HepG2 (cell line): ENCODE data around the gene NACC2. TPM values are rescaled to one million over a fixed set of nuclear protein-coding genes. Genes with fewer than 3 reads are reported as not detected.

Source experiments
- ARID4A ChIP-seq: sonication (generic); formaldehyde crosslinking; IDR thresholded peaks from 2 replicates; pipeline ENCODE4 v1.5.0; 2020; ENCODE audit warnings: mild to moderate bottlenecking, missing genetic modification reagents, borderline replicate concordance
- GTF2F1 ChIP-seq: fragments of 150-350 bp; IDR thresholded peaks from 2 replicates; pipeline ENCODE4 v1.6.1; 2014; ENCODE audit warnings: low read length
- RORA ChIP-seq: sonication (generic); formaldehyde crosslinking; IDR thresholded peaks from 2 replicates; pipeline ENCODE4 v1.5.0; 2020; ENCODE audit warnings: mild to moderate bottlenecking, missing genetic modification reagents, moderate library complexity
- TFAP4 ChIP-seq: sonication (generic); IDR thresholded peaks from 2 replicates; pipeline ENCODE4 v1.6.1; 2016; ENCODE audit warnings: low read depth, borderline replicate concordance
- YEATS4 ChIP-seq: sonication (generic); formaldehyde crosslinking; IDR thresholded peaks from 2 replicates; pipeline ENCODE4 v1.4.0; 2020; ENCODE audit warnings: missing genetic modification reagents, borderline replicate concordance
- ZBTB40 ChIP-seq, 2 experiments: fragments of 450-650 bp in 1 of 2; sonication (generic) in 1 of 2; formaldehyde crosslinking in 1 of 2; IDR thresholded peaks; 2 replicates each; pipeline versions ENCODE4 v1.6.1 to v1.8.0; 2016 to 2022; ENCODE audit warnings: antibody characterized with exemption in 1 of 2, mild to moderate bottlenecking in 1 of 2, missing genetic modification reagents in 1 of 2
- ZNF329 ChIP-seq: sonication (generic); formaldehyde crosslinking; IDR thresholded peaks from 2 replicates; pipeline ENCODE4 v1.9.0; 2021; ENCODE audit warnings: low read depth, mild to moderate bottlenecking, missing genetic modification reagents
- polyA plus RNA-seq, 8 experiments: library from polyadenylated mRNA; depleted of rRNA in 3 of 8; stranded (reverse) in 7 of 8; unstranded in 1 of 8; fragments of >200 nt; fragmentation: Illumina TruSeq in 4 of 8; extraction: Trizol in 4 of 8; gene quantifications; 2 replicates each; pipeline versions ENCODE4 v1.2.1 to v1.2.3, GENCODE V29; 2011 to 2016; ENCODE audit warnings: low read depth in 4 of 8, missing spikeins in 1 of 8, mixed read lengths in 1 of 8; ENCODE audit not compliant: insufficient read depth in 1 of 8
- total RNA-seq, 5 experiments: library from RNA; depleted of rRNA; stranded (reverse); fragments of >200 nt; fragmentation: Illumina TruSeq; extraction: Trizol; gene quantifications; 2 replicates each; pipeline ENCODE4 v1.2.3, GENCODE V29; 2016; ENCODE audit warnings: low read depth in 1 of 5
- TF ChIP-seq, protein P1 (sequence below), 2 experiments: IDR thresholded peaks; 2 replicates each; pipeline ENCODE4 v1.6.1; 2011 to 2012; ENCODE audit warnings: low read length in 2 of 2, borderline replicate concordance in 1 of 2, low read depth in 1 of 2, mild to moderate bottlenecking in 1 of 2, moderate library complexity in 1 of 2

The NACC2 gene
- total and polyA plus RNA-seq, 2 of the 13 experiments (the other 11 are each of a cell fraction or from before 2014, with no cell fraction given) = 5.9 to 12.3 TPM

DNA sequence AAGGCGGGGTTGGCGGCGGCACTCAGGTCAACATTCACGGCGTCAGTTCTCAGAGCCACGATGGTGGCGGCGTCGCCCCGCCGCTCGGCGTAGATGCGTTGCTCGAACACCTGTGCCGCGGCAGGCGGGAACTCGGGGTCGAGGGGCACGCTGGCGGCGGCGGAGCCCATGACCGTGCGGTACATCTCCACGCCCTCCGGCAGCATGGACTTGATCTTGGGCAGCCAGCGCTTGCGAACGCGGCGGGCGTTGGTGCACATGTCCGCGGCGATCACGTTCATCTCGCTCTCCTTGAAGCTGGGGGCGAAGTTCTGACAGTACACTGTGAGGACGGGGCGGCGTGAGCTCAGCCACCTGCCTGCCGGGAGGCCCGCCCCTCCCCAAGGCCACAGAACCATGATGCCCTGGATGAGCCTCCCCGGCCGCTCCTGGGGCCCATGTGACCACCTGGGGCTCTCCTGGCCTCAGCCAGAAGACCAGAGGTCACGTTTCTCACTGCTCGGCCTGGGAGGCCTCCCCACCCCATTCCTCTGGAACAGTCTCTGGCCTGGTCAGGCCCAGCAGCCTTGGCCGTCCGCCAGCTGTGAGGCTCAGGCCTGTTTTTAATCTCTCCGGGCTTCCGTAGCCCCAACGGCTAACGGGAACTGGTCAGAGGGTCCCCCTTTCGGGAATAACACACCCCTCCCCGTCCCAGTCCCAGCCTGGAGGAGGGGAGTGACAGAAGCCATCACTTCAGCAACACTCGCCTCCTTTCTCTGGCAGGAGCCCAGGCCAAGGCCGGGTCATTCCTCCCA lies 83.2 kb downstream of the NACC2 start (continued):
- TF ChIP-seq ZBTB40 (IDR thresholded peaks at IDR 0.05) (no peak), ZBTB40 (CRISPR knock-in tag; IDR thresholded peaks at IDR 0.05) (peak; percentile 19; the same call in 1 of the 2 replicates), YEATS4 (CRISPR knock-in tag) (peak; percentile 96), TFAP4 (peak; percentile 88; the same call in 1 of the 2 replicates), GTF2F1 (no peak), RORA (no peak), ARID4A (CRISPR knock-in tag) (peak; percentile 92), ZNF329 (CRISPR knock-in tag) (no peak)
- TF ChIP-seq, protein P1, sequence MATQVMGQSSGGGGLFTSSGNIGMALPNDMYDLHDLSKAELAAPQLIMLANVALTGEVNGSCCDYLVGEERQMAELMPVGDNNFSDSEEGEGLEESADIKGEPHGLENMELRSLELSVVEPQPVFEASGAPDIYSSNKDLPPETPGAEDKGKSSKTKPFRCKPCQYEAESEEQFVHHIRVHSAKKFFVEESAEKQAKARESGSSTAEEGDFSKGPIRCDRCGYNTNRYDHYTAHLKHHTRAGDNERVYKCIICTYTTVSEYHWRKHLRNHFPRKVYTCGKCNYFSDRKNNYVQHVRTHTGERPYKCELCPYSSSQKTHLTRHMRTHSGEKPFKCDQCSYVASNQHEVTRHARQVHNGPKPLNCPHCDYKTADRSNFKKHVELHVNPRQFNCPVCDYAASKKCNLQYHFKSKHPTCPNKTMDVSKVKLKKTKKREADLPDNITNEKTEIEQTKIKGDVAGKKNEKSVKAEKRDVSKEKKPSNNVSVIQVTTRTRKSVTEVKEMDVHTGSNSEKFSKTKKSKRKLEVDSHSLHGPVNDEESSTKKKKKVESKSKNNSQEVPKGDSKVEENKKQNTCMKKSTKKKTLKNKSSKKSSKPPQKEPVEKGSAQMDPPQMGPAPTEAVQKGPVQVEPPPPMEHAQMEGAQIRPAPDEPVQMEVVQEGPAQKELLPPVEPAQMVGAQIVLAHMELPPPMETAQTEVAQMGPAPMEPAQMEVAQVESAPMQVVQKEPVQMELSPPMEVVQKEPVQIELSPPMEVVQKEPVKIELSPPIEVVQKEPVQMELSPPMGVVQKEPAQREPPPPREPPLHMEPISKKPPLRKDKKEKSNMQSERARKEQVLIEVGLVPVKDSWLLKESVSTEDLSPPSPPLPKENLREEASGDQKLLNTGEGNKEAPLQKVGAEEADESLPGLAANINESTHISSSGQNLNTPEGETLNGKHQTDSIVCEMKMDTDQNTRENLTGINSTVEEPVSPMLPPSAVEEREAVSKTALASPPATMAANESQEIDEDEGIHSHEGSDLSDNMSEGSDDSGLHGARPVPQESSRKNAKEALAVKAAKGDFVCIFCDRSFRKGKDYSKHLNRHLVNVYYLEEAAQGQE (IDR thresholded peaks at IDR 0.05; ENCODE audit: borderline replicate concordance in 1 of 2, low read depth in 1 of 2, low read length in 2 of 2) = peak in 1 of 2 experiments; percentile 48; a peak in 1 of 4 replicates
